ENCODE data around the gene PPP1R13B. TPM values are rescaled to one million over a fixed set of nuclear protein-coding genes. Genes with fewer than 3 reads are reported as not detected.

The PPP1R13B gene
- polyA plus RNA-seq, 4 donors = 28.9 to 39.1 (median 31.1) TPM

DNA sequence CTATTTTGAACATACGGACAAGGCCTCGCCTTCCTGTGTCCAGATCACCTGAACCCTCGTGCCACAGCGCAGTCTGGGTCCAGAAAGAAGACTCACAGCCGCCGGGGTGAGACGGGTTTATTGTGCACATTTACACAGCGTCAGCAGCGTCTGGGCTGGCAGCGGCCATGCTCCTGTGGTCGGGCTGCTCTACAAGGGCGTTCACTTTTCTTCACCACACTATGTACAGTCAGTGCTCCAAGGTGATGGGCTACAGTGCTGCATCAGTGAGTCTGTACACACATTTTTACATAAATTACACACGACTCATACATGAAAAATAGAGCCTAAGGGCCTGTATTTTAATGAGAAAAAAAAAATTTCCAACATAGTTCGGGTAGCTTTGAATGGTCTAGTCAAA is 113.7 kb downstream of the PPP1R13B start:
- DNase-seq (ENCODE audit: low read depth in 4 of 4, low spot score in 3 of 4) = no peak

DNA sequence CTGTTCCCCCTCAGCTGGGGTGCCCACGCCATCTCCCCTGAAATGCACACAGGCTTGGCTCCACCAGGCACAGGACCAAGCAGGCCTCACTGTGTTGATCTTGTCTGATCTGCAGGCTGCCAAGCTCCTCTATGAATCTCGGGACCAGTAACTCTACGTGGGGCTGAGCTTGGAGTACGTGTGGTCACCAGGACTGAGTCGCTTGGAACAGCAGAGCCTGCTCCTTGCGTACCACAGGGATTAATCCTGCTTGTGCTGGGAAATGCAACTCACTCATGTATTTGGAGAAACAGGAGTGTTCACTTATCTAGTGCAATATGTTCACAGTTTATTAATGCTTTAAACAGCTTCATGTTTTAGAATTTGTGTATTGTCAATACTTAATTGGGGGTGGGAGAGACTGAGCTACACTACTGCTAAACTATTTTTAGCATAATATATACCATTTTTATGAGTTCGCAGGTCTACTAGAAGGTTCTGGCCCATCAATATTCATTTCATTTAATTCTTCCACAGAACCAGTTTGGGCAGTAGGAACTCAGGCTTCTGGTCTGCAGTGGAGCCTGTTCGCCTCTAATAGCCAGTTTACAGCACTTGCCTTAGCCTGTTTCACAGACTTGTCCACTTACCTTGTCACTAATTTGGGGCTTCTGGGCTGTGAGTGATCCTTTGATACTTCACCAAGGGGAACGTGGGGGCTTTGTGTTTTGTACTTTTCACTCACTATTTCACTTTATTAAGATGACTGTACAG is 114.3 kb downstream of the PPP1R13B start:
- no peak for DNase-seq (ENCODE audit: low read depth in 4 of 4, low spot score in 3 of 4)

GRCh38 chr14:103731916-103732867 is 115.2 kb downstream of the PPP1R13B start:
- no peak for DNase-seq (ENCODE audit: low read depth in 4 of 4, low spot score in 3 of 4)

GRCh38 chr14:103731481-103731880 is 115.9 kb downstream of the PPP1R13B start:
- no peak for DNase-seq (ENCODE audit: low read depth in 4 of 4, low spot score in 3 of 4)

DNA sequence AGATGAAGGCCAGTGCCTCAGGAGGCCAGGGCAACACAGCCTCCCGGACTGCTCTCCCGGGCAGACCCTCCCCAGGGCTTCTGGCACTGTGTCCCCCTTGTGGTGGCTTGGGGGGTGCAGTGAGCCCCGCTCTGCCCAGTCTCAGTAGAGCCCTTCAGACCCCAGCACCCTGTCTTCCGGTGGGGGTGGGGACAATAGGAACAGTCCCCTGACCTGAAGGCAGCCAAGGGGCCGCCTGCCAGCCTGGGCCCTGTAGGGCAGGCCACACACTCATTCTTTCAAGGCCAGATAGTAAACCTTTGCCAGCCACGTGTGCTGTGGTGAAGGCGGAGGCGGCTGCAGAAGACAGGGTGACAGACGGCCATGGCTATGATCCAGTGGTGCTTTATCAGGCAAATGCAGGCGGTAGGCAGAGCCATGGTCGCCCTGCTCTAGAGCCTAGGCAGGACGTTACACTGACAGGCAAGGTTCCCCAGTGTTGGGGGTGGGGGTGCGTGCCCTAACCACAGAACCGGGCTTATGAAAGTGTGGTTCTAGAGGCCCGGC is 116.8 kb downstream of the PPP1R13B start:
- no peak for DNase-seq (ENCODE audit: low read depth in 4 of 4, low spot score in 3 of 4)

DNA sequence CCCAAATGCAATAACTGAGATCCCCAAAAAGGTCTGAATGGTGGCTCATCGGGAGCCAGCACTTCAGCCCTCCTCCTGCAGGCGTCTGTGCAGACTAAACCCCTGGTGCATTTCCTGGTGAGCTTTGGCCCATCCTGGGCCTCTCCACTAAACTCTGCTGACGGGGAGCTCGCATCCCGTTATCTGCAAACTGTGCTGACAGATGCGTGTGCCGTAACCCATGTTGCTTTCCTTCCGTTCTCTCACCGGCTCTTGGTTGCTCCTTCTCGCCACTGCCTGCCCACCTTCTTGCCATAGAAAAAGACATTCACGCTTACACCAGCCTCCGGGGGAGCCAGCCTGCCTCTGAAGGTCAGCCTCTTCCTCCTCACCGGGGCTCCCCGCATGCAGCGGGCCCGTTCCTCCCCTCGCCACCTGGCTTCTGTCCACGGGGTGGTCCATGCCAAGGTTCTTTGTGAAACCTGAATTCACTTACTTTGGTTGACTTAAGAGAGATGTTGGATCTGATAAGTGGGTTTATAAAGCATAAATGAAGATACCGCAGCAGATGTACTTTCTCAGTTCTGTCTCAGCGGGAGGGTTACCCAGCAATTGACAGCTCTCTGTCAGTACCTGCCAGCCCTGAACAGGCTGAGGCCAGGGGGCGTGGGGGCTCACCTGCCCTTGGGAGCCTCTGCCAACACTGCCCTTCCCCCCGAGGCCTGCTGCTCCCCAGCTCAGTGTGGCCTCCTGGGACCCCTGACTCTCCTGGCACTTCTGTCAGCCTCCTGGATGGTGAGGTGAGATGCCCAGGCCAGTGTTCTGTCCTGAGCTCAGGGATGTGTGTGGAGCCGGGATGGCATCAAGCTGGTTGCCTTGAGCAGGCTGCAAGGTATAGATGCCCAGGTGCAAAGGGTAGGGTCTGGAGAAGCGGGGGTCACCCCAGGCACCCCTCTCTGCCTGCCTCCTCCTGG is 117.6 kb downstream of the PPP1R13B start:
- no peak for DNase-seq (ENCODE audit: low read depth in 4 of 4, low spot score in 3 of 4)

- no peak for DNase-seq (ENCODE audit: low read depth in 4 of 4, low spot score in 3 of 4)
These were observed 118.7 kb downstream of the PPP1R13B start for GRCh38 chr14:103728721-103729120.

- DNase-seq (ENCODE audit: low read depth in 4 of 4, low spot score in 3 of 4) = no peak
These were observed 119.2 kb downstream of the PPP1R13B start for GRCh38 chr14:103728141-103728540.

DNA sequence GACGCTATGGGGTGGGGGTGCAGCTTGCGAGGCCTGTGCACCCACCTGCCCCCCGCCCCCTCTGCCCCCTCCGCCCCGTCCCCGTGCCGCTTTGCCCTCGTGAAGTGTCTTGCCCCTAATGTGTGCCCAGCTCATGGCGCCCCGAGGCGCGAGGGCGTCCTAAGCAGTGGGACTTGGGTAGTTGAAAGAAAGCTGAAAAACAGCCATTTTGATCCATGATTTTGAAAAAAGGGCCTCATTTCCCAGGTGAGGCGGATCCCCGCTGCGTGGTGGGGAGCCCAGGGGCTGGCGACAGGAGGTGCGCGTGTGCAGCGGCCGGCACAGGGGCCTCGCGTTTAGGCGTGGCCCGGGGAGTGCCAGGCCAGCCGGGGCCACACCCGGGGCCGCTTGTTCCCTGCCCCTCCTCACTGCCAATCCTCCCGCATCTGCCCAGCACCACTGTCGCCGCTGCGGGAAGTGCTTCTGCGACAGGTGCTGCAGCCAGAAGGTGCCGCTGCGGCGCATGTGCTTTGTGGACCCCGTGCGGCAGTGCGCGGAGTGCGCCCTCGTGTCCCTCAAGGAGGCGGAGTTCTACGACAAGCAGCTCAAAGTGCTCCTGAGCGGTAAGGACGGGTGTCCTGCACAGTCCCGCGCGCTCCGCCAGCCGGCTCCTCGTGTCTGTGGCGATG is 119.9 kb downstream of the PPP1R13B start:
- DNase-seq (ENCODE audit: low read depth in 4 of 4, low spot score in 3 of 4) = peak in 1 of 4 donors; percentile 52

DNA sequence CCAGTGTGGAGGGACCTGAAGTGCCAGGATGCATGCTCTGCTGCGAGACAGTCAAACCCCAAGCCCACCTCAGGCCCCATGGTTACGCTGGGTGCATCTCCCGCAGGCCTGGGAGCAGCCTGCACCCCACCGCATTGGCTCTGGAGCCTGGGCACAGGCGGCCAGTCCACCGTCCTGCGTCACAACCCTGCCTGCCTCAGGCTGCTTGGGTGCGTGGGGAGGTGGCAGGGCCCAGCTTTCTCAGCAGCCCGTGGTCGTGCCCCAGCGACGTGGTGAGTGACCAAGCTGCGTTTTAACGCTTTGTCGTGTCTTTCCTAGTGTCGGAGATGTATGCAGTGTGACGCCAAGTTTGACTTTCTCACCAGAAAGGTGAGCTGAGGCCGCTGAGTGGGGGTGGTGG is 120.9 kb downstream of the PPP1R13B start:
- DNase-seq (ENCODE audit: low read depth in 4 of 4, low spot score in 3 of 4) = no peak

- DNase-seq (ENCODE audit: low read depth in 4 of 4, low spot score in 3 of 4) = no peak
These were observed 121.5 kb downstream of the PPP1R13B start for GRCh38 chr14:103725739-103726395.

DNA sequence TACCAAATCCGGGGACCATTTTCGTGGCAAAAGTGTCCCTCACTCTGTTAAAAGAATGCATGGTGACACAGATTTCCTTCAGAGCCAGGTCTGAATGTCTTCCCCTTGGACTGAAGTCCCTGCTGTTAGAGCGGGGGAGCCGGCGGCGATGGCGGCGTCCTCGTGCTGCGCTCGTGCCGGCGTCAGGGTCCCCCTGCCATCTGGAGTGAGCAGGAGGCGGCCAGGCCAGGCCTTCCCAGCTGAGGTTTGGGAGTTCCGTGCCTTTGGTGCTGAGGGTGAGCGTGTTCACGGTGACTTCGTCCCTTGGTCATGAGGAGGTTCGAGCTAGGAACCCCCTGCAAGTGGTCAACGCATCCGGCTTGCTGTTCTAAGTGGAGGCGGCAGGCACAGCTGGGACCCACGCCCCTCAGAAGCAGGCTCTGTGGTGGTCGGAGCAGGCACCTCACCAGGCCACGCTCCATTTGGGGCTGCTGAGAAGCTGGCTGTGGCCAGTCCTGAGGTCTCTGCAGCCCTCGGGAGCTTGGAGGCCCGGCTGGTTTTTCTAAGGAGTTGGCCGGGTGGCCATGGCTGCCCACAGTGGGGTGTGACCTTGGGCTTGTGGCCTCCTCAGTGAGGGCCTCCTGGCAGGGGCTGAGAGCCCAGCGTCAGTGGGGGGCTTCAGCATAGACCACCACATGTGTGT is 122.2 kb downstream of the PPP1R13B start:
- no peak for DNase-seq (ENCODE audit: low read depth in 4 of 4, low spot score in 3 of 4)

GRCh38 chr14:103724116-103724515 is 123.3 kb downstream of the PPP1R13B start:
- DNase-seq (ENCODE audit: low read depth in 4 of 4, low spot score in 3 of 4) = no peak

DNA sequence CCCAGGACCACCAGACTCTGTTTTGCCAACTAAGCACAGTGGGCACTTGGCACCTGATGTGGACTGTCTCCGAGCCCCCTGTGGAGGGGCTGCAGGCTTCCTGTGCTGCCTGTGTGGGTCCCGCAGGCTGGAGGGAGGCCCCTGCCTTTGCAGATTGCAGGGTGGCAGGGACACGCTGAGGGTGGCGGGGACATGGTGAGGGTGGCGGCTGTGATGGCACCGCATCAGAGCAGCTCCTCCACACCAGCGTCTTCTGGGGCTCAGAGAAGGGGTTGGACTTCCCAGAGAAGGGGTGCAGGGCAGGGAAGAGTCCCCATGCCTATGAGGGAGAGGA is 123.7 kb downstream of the PPP1R13B start:
- no peak for DNase-seq (ENCODE audit: low read depth in 4 of 4, low spot score in 3 of 4)

GRCh38 chr14:103721334-103722120 is 125.8 kb downstream of the PPP1R13B start:
- no peak for DNase-seq (ENCODE audit: low read depth in 4 of 4, low spot score in 3 of 4)

GRCh38 chr14:103719751-103720150 is 127.6 kb downstream of the PPP1R13B start:
- no peak for DNase-seq (ENCODE audit: low read depth in 4 of 4, low spot score in 3 of 4)

GRCh38 chr14:103718572-103718971 is 128.8 kb downstream of the PPP1R13B start:
- no peak for DNase-seq (ENCODE audit: low read depth in 4 of 4, low spot score in 3 of 4)

DNA sequence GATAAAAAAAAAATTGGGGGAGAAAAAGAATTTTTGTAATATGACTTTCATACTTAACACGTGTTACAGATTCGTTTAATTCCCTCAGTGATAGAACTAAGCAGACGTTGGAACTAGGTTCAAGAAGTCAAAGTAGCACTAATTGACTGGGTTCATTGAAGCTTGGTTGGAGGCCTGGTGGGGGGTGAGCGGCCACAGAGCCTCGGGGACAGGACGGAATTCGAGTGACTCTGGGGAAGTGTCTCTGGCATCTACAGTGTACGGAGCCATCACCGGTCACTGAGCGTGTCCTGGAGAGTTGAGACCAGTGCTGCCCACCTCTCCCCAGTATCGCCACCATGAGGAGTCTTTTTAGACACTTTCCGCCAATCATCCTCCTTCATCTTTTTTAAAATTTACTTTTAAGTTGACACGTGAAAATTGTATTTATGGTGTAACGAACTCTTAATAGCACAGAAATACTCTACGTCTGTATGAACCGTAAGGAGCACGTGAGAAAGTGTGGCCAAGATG is 130.4 kb downstream of the PPP1R13B start:
- DNase-seq (ENCODE audit: low read depth in 4 of 4, low spot score in 3 of 4) = no peak

Data from right renal pelvis (tissue), 4 donors.